ENCODE data around the gene YIPF2. TPM values are rescaled to one million over a fixed set of nuclear protein-coding genes. Genes with fewer than 3 reads are reported as not detected.

Gene YIPF2
- total RNA-seq, 1 donor: 68.7 TPM

DNA sequence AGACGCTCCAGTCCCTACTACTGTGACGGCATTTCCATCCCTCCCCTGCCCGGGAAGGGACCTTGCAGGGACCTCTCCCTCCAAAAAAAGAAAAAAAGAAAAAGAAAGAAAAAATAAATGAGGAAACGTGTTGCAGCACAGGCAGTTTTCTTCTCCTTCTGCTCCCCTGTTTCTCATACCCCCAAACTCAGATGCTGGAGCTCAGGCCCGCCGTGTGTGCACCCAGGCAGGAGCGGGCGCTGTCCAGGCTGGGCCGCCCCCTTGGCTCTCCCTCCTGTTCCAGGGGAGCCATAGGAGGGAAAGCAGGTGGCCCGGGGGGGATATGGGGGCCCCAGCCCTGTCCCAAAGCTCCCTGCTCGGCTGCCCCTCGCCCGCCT lies 5.8 kb downstream of the YIPF2 start:
- H3K4me3 ChIP-seq (ENCODE audit: low read depth, low read length): no peak overlapping the region
- TF ChIP-seq CTCF (IDR thresholded peaks at IDR 0.05; ENCODE audit: insufficient read depth, low read length): no peak
- DNase-seq (ENCODE audit: low read depth): no peak

GRCh38 chr19:10921910-10922637 lies 6.4 kb downstream of the YIPF2 start:
- TF ChIP-seq CTCF (IDR thresholded peaks at IDR 0.05; ENCODE audit: insufficient read depth, low read length): no peak
- no peak for DNase-seq (ENCODE audit: low read depth)
- H3K4me3 ChIP-seq (ENCODE audit: low read depth, low read length): no peak overlapping the region

DNA sequence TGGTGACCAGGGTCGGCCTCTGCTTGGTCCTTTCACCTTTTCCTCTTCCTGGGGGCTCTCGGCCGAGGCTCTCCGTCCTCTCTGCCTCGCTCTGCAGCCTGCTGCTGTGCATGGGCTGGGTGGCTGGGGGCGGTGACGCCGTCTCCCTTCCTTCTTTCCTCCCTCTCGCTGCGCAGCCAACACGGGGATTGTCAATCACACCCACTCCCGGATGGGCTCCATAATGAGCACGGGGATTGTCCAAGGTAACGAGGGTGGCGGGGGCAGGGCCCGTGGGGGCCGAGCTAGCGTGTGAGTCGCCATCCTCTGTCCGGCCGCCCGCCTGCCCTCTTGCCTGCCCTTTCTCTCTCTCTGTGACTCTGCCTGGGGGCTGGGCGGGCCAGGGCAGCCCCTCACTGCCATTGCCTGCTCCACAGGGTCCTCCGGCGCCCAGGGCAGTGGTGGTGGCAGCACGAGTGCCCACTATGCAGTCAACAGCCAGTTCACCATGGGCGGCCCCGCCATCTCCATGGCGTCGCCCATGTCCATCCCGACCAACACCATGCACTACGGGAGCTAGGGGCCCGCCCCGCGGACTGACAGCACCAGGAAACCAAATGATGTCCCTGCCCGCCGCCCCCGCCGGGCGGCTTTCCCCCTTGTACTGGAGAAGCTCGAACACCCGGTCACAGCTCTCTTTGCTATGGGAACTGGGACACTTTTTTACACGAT lies 7.1 kb downstream of the YIPF2 start:
- no peak for DNase-seq (ENCODE audit: low read depth)
- TF ChIP-seq CTCF (IDR thresholded peaks at IDR 0.05; ENCODE audit: insufficient read depth, low read length): no peak
- H3K4me3 ChIP-seq (ENCODE audit: low read depth, low read length): no peak overlapping the region

DNA sequence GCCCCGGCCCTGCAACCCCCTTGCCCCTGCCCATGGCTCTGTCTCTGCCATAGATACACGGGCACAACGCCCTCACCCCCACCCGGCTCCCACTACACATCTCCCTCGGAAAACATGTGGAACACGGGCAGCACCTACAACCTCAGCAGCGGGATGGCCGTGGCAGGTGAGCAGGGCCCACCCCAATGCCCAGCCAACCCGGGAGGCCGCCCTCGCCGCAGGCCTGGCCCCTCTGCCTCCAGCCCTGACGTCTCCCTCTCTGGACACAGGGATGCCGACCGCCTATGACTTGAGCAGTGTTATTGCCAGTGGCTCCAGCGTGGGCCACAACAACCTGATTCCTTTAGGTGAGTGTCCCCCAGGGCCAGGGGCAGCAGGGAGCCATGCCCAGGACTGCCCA lies 7.7 kb downstream of the YIPF2 start:
- DNase-seq (ENCODE audit: low read depth): no peak
- H3K4me3 ChIP-seq (ENCODE audit: low read depth, low read length): no peak overlapping the region
- TF ChIP-seq CTCF (IDR thresholded peaks at IDR 0.05; ENCODE audit: insufficient read depth, low read length): no peak

- no peak overlapping the region for H3K4me3 ChIP-seq (ENCODE audit: low read depth, low read length)
- no peak for TF ChIP-seq CTCF (IDR thresholded peaks at IDR 0.05; ENCODE audit: insufficient read depth, low read length)
- DNase-seq (ENCODE audit: low read depth): no peak
Observed at GRCh38 chr19:10920288-10920655, 8.2 kb downstream of the YIPF2 start.

DNA sequence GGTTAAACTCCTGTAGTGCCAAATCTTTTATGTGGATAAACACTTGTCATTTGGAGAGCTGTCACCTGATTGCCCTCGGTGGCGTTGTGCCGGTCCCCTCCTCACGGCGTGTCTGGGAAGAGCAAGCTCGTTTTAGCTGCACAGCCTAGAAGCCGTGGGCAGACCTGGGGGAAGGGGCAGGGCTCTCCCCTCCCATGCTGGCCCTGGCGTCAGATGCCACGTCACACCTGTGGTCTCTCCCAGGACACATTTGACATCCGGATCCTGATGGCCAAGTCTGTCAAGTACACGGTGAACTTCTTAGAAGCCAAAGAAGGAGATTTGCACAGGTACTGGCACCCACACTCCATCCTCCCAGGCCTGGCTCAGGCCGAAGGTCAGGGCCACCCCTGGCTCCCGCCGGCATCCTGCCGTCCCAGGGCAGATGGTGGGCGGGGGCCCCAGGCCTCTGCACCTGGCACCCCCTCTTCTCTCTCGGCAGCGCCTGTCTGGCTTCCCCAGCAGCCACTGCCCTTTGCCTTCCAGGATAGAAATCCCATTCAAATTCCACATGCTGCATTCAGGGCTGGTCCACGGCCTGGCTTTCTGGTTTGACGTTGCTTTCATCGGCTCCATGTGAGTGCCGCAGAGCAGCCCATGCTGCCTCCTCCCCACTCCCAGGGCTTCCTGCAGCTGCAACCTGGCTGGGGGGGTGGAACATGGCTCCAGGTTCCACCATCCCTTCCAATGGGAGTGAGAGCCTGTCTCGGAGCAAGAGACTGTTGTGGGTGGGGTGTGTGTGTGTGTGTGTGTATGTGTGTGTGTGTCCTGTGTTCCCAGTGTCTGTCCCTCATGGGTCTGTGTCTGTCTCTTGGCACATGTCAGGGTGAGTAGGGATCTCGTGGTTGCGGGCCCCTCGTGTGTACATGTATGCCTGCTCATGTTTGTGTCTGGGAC lies 8.8 kb downstream of the YIPF2 start:
- DNase-seq (ENCODE audit: low read depth): no peak
- no peak overlapping the region for H3K4me3 ChIP-seq (ENCODE audit: low read depth, low read length)
- no peak for TF ChIP-seq CTCF (IDR thresholded peaks at IDR 0.05; ENCODE audit: insufficient read depth, low read length)

Data from fibroblast of the aortic adventitia (primary cell).